A673 (cell line): ENCODE results near the gene CDK1. TPM values are rescaled to one million over a fixed set of nuclear protein-coding genes. Genes with fewer than 3 reads are reported as not detected.

ENCODE experiments used
- BruUV-seq: library from RNA; stranded (reverse); fragments of 400-500 nt; replicated peaks from 2 replicates; lab custom pipeline; 2021; lab: Mats Ljungman, UMichigan
- CTCF ChIA-PET: fragments of 300-600 bp; sonication (Branson Sonifier 250); formaldehyde crosslinking; loops from one replicate; lab custom pipeline; 2022; ENCODE audit warnings: antibody characterized with exemption; lab: Charles Lee
- POLR2A ChIA-PET: fragments of 300-600 bp; sonication (Branson Sonifier 250); formaldehyde crosslinking; loops from one replicate; lab custom pipeline; 2022; ENCODE audit warnings: antibody characterized with exemption; ENCODE audit not compliant: low non-redundant PET; lab: Charles Lee
- DNase-seq: peaks from one replicate; pipeline ENCODE4 v3.0.0-alpha.2; 2015; ENCODE audit warnings: low spot score
- H3K27ac ChIP-seq: fragments of 200-600 bp; sonication (generic); 2 replicates; pipeline ENCODE4 v1.5.1; 2016; ENCODE audit warnings: mixed run types, low read depth, mild to moderate bottlenecking, mixed read lengths, antibody characterized with exemption, low read length; ENCODE audit not compliant: poor library complexity, severe bottlenecking
- H3K27me3 ChIP-seq: fragments of 200-600 bp; sonication (generic); replicated peaks from 2 replicates; pipeline ENCODE4 v1.6.1; 2017; ENCODE audit warnings: mixed run types, low read depth, mild to moderate bottlenecking, mixed read lengths, antibody characterized with exemption, low read length; ENCODE audit not compliant: insufficient read depth, poor library complexity
- H3K36me3 ChIP-seq: fragments of 200-600 bp; sonication (generic); 2 replicates; pipeline ENCODE4 v1.6.1; 2016; ENCODE audit warnings: mixed run types, mild to moderate bottlenecking, mixed read lengths, antibody characterized with exemption, low read length; ENCODE audit not compliant: insufficient read depth, poor library complexity, severe bottlenecking
- H3K4me1 ChIP-seq: fragments of 200-600 bp; sonication (generic); 2 replicates; pipeline ENCODE4 v1.6.1; 2017; ENCODE audit warnings: mixed run types, mild to moderate bottlenecking, mixed read lengths, antibody characterized with exemption, low read length; ENCODE audit not compliant: insufficient read depth, poor library complexity, severe bottlenecking
- H3K4me3 ChIP-seq: fragments of 200-600 bp; sonication (generic); 2 replicates; pipeline ENCODE4 v1.5.1; 2016; ENCODE audit warnings: low read depth, mixed run types, mild to moderate bottlenecking, mixed read lengths, low read length; ENCODE audit not compliant: poor library complexity, severe bottlenecking
- H3K9me3 ChIP-seq: fragments of 200-600 bp; sonication (generic); 2 replicates; pipeline ENCODE4 v1.6.1; 2016; ENCODE audit warnings: mixed run types, low read depth, mild to moderate bottlenecking, mixed read lengths, antibody characterized with exemption, low read length; ENCODE audit not compliant: poor library complexity, severe bottlenecking
- CTCF ChIP-seq: fragments of 300-800, 200-600 bp; sonication (generic); conservative IDR thresholded peaks from 2 replicates; pipeline ENCODE4 v1.5.1; 2017; ENCODE audit warnings: low read depth, mild to moderate bottlenecking, antibody characterized with exemption, low read length, moderate library complexity, mixed read lengths
- EZH2 ChIP-seq: fragments of 200-600 bp; sonication (generic); IDR thresholded peaks from 2 replicates; pipeline ENCODE4 v1.6.1; 2017; ENCODE audit warnings: borderline replicate concordance, low read depth, mild to moderate bottlenecking, mixed read lengths, antibody characterized with exemption, low read length; ENCODE audit not compliant: poor library complexity, severe bottlenecking
- intact Hi-C: fragments of 100-400 bp; cut with micrococcal nuclease; formaldehyde crosslinking; loops from one replicate; pipeline ENCODE4 v1.10.0; 2022; ENCODE audit not compliant: unreplicated experiment
- total RNA-seq: library from RNA; stranded (reverse); gene quantifications from 2 replicates; pipeline ENCODE4 v1.2.3, GENCODE V29; 2021

CDK1 gene
- total RNA-seq, 1 experiment from 2014 or later: 168 TPM

- POLR2A ChIA-PET: no interaction called here
Measured at GRCh38 chr10:60800918-60801317, 22.6 kb downstream of the CDK1 start.

GRCh38 chr10:60801522-60801921 is 23.2 kb downstream of the CDK1 start:
- Histone ChIP-seq H3K27ac (no peak overlapping the region), H3K4me1 (peaks cover 18% of the 10 kb centered on the region), H3K4me3 (no peak overlapping the region), H3K27me3 (no peaks in the 10 kb centered on the region), H3K9me3 (no peaks in the 10 kb centered on the region), H3K36me3 (peaks cover 10% of the 10 kb centered on the region)
- no peak for TF ChIP-seq CTCF
- TF ChIP-seq EZH2: no peak
- ChIA-PET POLR2A (no interaction called here), CTCF (no interaction called here)
- BruUV-seq: no TSS peak
- no peak for DNase-seq
- intact Hi-C loops: no loop called here

More at GRCh38 chr10:60800918-60801317, 22.6 kb downstream of the CDK1 start:
- CTCF ChIA-PET: no interaction called here
- peaks cover 18% of the 10 kb centered on the region for H3K4me1 ChIP-seq
- H3K4me3 ChIP-seq: no peak overlapping the region
- no TSS peak for BruUV-seq
- TF ChIP-seq EZH2 (no peak), CTCF (no peak)
- no peak for DNase-seq
- no peaks in the 10 kb centered on the region for H3K9me3 ChIP-seq
- no peaks in the 10 kb centered on the region for H3K27me3 ChIP-seq
- peaks cover 16% of the 10 kb centered on the region for H3K36me3 ChIP-seq
- no peak overlapping the region for H3K27ac ChIP-seq
- intact Hi-C loops: no loop called here

- no peak overlapping the region for H3K4me3 ChIP-seq
- DNase-seq: no peak
- TF ChIP-seq CTCF: no peak
- ChIA-PET CTCF (no interaction called here), POLR2A (no interaction called here)
- no peaks in the 10 kb centered on the region for H3K9me3 ChIP-seq
- H3K4me1 ChIP-seq: peaks cover 18% of the 10 kb centered on the region
- H3K27me3 ChIP-seq: no peaks in the 10 kb centered on the region
- H3K36me3 ChIP-seq: no peaks in the 10 kb centered on the region
- intact Hi-C loops: no loop called here
- no peak overlapping the region for H3K27ac ChIP-seq
- BruUV-seq: no TSS peak
Measured at GRCh38 chr10:60803433-60803832, 25.2 kb downstream of the CDK1 start.
